HL-60/S4 treated with phorbol 12-myristate 13-acetate at 8.2 ng/mL for 4 days and 3 days (cell line): Measurements from ENCODE around the gene SH2D1B.

ENCODE experiments used
- in situ Hi-C: fragments of 300-500 bp; cut with MboI; formaldehyde crosslinking; loops from 2 replicates; pipeline ENCODE4 v1.15.0; 2022; ENCODE audit warnings: low sequenced_read_pairs

SH2D1B gene

DNA sequence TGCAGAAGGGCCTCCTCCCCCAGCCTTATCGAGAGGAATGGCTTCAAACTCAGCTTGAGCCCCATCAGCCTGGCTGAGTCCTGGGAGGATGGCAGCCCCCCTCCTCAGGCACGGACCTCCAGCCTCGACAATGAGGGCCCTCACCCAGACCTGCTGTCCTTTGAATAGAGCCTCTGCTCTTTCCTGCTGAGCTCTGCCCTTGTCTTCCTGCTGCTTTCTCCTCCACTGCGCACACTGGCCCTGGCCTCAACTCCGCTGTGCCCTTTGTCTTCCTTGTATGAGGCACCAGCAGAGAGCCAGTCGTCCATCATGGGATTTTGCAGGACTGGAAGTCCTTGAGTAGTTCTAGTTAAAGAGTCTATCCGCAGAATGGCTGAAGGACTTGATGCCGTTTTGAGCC, 28.4 kb downstream of the SH2D1B start:
- in situ Hi-C loops = no loop called here

DNA sequence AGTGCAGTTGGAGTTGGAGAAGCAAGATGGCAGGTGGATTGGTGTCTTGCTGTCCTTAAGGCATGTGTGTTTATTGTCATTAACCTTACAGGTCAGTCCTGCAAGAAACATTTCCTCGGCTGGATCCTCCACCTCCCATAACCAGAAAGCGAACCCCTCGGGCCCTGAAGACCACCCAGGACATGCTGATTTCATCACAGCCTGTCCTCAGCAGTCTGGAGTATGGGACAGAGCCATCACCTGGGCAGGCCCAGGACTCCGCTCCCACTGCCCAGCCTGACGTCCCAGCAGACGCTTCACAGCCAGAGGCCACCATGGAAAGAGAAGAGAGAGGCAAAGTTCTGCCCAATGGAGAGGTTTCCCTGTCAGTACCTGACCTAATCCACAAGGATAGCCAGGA, 28.8 kb downstream of the SH2D1B start:
- in situ Hi-C loops = no loop called here

DNA sequence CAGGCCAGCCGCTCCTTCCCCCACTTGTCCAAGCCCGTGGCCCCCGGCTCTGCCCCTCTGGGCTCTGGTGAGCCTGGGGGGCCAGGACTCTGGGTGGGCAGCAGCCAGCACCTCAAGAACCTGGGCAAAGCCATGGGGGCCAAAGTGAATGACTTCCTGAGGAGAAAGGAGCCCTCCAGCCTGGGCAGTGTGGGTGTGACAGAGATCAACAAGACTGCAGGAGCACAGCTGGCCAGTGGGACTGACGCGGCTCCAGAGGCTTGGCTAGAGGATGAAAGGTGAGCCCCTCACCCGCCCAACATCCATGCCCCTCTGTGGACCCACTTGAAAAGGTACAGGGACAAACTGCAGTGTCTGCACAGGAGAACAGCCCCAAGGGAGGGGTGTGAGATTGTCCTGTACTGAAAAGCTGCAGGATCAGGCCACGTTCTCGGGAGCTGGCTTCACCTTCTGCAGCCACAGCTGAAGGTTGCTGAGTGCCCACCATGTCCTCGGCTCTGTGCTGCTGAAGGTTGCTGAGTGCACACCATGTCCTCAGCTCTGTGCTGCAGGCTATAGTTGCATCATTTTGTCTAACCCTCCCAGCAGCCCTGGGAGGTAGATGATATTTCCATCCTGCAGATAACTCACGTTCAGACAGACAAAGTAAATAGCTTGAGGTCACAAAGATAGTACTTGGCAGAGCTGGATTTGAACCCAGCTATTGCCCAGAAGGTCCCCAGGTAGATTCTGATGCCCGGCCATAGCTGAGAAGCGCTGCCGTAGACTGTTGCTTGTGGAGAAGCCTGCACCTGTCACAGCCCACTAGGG, 29.8 kb downstream of the SH2D1B start:
- in situ Hi-C loops = no loop called here

DNA sequence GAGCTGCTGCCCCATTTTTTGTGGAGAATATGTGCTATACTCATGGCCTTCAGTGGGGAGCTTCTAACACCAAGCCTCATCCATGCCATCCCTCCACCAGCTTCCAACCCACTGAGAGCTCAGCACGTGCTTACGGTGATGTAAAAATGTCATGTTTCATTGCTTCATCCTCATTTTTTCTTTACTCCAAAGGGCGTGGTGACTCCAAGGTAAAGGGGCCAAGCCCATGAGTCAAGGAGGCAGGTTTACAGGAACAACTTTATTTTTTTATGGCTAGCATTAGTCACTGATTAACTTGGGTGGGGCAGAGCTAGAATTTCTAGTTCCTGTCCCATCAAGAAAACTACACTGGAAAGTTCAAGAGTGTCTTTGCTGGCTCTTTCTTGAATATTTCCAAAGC, 30.6 kb downstream of the SH2D1B start, which contains the start of gene C1orf226:
C1orf226 (plus strand) TSS at position 346 of the 400 bp plus-strand sequence. CDS start 174 bp downstream, outside the sequence.
- in situ Hi-C loops = no loop called here

DNA sequence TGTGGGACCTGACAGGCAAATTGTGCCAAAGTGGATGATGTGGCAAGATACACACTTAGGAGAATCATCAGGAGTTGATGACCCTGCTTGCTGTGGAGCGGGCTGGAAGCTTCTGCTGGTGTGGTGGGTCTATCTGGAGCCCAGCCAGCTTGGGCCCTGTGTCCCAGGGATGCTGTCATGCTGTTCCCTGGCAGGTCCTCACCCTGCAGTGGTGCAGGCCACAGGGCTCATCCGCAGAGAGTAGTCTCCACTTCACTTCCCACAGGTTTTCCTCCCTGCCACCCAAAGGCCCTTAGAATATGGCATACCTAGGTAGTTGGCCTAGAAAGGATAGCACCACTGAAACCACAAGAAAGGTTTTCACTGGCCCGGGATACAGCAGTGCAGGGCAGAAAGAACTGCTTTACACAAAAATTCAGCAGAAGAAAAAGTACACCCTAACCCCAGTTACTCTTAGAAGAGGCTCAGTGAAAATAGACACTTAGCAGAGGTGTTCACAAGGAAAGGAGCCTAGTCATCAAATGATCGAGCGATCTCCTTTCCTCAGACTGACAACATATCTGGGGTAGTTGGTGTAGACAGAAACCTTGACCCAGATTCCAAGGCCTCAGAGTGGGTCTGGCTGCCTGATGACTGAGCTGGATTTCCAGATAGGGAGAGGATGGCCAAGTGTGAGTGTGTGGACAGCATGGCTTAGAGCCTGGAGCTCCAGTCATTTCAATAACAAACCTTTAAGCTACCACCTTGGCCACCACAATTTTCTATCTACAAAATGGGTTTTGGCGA, 31.7 kb downstream of the SH2D1B start:
- in situ Hi-C loops = no loop called here

DNA sequence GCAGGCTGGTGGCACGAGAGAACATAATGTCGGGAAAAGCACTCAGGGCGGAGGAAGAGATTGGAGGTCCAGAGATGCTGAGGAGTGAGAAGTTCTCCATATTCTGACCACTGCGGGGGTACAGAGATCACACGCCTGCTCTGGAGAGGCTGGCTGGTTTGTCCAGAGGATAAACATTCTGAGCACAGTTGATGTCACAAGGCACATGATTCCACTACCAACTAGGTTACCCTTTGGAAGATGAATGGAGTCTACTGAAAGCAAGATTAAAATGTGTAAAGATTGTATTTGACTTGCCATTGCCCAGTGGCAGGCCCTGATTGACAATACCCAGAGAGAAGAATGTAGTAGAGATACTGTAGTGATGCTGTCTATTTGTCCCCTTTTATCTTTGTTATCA, 35.2 kb downstream of the SH2D1B start, which contains the start of gene SPATA46:
SPATA46 (minus strand) TSS at position 164 of the 400 bp plus-strand sequence; CDS start at position 100, 64 bp downstream.
- in situ Hi-C loops = no loop called here

DNA sequence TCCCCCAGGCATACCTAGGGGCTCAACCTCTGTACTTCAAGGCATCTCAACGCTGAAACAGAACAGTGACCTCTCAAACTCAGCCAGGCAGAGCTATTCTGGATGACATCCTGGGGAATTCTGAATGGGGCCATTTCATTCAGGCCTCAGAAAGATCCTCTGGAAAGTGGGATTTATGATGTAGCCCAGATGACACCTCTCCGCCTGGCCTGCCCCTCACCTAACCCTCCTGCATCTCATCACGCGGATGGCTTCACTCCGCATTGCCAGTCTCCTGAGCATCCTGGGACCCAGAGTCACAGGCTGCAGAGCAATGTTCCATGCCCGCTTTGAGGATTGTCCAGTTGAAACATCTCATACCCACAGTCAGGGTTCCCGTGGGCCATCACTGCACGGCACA, 36.5 kb downstream of the SH2D1B start:
- in situ Hi-C loops = no loop called here

DNA sequence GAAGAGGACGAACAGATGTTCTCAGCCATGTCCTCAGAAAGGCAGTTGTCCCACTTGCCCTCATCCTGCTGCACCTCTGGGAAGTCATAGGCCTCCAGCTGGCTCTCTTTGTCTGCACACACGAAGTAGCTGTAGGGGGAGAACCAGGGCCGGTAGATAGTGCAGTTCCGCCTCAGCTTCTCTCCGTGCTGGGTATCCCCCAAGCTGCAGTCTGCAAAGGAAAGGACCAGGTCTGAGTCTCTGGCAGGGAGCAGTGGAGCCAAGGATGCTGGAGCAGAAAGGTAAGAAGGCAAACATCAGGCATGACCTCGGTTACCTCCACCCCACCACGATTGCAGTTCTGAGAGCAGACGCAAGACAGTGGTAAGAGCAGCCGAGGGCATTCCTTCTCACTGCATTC, 37.5 kb downstream of the SH2D1B start:
- in situ Hi-C loops = no loop called here

DNA sequence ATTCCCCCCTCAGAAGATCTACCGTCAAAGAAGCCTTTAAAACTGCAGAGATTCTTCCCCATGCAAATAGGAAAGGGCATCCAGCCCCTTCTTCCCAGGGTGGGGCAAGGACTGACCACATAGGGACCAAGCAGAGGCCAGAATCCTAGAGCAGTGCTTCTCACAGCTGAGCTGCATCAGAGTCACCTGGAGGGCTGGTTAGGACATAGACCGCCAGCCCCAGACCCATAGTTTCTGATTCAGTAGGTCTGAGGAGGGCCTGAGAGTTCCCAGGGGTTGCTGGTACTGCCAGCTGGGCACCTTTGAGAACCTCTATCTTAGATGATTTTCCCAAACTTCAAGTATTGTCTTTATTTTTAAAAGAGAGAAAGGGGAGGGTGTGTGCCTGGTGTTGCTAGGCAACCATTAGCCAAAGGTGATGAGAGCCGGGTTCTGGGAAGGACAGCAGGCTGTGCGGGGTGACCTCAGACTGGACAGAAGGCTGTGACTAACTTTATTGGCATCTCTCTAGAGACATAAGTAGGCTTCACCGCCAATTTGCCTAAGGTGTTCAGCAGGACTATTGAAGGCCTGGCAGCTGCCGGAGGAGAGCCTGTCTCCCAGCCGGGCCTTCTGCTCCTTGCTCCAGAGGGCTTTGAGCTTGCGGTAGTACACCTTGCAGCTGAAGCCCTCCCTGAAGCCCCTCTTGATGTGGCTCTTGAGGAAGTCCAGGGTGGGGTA, 38.2 kb downstream of the SH2D1B start:
- in situ Hi-C loops = no loop called here

DNA sequence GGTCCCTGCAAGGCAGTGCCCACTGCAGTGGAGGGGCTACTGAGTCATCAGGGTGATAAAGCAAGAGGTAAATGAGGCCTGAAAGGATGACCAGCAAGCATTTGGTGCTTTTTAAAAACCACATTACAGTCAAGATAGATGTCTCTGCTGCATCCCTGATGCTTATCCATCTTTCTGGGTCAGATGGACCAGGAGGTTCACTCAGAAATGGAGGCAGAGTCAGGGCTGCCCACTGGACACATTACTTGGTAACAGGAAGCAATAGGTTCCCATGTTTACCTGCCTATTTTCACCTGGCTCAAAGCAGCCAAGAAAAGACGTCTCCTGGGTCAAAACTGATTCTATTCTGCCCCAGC, 38.9 kb downstream of the SH2D1B start:
- in situ Hi-C loops = no loop called here

DNA sequence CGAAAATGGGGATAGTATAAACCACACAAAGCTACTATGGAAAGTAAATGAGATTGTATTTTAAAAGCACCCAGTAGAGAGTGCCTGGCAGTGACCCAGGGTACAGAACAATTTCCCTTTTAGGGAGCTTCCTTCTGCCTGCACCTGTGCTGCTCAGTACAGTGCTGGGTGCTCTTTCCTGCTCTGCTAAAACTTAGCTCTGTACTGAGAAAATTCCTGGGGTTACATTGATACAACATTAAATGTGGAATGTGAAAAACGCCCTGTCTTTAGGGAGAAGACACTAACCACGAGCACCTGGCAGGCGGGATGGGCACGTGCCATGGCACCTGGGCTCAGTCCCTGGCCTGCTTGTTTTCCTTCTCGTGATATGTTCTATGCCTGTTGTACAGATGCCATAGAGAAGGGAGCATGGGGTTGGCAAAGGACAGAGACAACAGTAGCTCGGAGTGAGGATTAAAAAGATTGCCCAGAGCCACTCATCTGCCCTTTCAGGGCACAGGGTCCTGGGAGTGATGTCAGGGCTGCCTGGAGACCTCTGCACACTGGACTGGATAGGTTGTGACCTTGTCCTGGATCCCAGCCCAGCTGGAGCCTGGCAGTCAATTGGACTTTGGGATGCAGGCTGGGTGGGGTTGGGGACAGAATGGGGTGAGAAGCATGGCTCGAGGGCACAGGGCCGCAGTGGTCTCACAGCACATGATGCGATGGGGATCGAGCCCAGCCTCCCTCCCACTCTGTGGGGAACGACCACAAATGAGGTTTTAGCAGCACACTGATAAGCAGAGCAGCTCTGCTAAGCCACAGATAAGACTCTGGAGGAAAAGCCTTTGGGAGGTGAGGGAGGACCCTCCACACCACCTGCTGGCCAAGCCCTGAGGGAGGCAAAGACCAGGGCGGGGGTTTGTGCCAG, 39.5 kb downstream of the SH2D1B start:
- in situ Hi-C loops = no loop called here

DNA sequence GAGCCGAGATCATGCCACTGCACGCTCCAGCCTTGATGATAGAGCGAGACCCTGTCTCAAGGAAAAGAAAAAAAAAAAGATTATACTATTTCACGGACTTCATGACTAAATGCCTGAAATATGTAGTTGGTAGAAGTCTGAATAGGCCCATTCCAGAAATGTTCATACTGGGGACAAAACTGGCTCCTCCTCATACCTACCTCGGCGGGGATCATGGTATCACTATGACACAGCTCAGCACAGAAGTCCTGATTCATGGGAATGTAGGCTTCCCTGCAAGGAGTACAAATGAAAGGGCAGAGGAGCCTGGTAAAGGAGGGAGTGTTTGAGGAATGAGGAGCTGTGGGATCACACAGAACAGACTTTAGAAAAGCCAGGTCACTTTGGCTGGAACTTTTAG, 40.3 kb downstream of the SH2D1B start:
- in situ Hi-C loops = no loop called here

DNA sequence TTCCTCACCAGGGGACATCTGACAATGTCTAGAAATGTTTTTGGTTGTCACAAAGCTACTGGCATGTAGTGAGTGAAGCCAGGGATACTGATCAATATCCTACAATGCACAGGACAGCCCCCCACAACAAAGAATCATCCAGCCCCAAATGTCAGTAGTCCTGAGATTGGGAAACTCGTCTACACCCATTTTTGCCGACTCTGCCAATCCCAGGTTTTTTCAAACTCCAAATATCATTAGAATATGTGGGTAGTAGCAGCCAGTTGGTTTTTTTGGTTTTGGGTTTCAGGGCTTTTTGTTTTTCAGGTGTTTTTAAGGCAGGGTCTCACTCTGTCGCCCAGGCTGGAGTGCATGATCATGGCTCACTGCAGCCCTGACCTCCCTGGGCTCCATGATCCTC, 41.2 kb downstream of the SH2D1B start:
- in situ Hi-C loops = no loop called here

DNA sequence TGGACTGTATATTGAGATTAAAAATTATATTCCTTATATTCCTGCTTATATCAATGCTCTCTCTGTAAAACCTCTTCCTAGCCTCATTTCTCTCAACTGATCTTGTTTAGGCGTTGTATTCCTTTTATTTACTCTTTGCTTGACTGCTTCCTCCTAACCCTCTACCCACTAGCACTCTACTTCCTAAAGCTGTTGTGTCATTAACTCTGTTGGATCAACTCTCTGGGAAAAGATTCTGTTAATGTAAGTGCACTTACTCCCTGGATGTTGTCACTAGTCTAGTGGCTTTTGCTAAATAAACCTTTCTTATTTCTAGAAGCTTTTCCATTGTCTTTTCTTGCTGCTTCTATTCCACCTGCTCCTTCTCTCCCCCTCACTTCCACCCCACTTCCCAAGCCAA, 41.8 kb downstream of the SH2D1B start:
- in situ Hi-C loops = no loop called here

DNA sequence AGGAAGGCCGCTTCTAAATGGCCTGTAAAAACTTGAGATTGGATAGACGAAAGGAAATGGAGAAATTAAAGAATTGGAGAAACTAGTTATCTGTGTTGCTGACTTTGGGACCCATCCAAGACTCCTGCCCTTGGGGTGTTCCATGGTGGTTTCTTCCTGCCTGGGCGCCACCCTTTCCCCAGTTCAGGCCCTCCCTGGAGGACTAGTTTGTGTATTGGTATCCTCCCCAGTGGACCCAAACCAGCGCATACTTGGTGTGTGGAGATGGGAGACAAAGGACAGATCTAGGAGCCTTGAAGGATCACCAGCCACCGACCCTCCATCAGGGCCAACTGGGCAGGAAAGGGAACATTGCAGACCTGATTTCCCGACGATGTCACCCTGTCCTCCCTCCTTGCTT, 42.4 kb downstream of the SH2D1B start:
- in situ Hi-C loops = no loop called here

DNA sequence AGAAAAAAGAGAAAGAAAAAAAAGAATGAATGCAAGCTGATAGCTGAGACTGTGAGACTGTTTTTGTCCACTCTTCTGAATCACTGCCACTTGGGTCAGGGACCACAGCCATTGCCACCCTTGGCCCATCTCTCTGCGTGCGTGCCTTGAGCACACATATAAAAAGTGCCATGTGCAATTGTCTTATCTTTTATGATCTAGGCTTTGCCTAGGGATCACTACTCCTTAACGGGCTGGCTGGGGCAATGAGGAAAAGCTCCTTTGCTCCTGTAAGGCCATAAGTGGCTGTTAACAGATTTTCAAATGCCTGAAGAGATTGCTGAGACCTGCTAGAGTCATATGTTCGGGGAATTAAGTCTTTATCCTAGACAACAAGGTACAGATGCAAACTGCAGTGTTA, 43.5 kb downstream of the SH2D1B start:
- in situ Hi-C loops = no loop called here

DNA sequence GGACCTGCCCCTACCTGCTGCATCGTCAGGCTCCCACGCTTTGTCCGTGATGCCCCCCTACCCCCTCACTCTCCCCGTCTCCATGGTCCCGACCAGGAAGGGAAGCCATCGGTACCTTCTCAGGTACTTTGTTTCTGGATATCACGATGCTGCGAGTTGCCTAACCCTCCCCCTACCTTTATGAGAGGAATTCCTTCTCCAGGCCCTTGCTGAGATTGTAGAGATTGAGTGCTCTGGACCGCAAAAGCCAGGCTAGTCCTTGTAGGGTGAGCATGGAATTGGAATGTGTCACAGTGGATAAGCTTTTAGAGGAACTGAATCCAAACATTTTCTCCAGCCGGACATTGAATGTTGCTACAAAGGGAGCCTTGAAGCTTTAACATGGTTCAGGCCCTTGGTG, 44.2 kb downstream of the SH2D1B start:
- in situ Hi-C loops = no loop called here

DNA sequence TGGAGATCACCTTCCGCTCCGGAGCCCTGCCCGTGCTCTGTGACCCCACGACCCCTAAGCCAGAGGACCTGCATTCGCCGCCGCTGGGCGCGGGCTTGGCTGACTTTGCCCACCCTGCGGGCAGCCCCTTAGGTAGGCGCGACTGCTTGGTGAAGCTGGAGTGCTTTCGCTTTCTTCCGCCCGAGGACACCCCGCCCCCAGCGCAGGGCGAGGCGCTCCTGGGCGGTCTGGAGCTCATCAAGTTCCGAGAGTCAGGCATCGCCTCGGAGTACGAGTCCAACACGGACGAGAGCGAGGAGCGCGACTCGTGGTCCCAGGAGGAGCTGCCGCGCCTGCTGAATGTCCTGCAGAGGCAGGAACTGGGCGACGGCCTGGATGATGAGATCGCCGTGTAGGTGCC, 44.9 kb downstream of the SH2D1B start:
- in situ Hi-C loops = no loop called here

DNA sequence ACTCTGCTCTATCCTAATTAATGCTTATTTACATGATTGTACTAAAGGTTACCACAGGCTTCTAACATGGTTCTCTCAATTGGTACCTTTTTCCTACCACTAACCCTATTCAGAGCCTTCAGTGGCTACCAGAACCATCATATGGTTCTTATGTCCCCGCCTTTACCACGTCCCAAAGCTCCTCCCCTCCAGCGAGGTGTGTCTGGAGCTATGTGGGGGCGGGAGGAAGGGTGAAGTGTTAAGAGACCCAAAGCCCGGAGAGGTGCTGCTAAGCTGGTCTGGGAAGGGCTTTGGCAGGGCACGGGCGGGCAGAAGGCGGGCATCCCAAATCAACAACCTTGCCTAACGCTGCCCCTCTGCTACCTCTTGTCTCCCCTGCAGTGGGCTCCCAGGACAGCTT, 45.3 kb downstream of the SH2D1B start:
- in situ Hi-C loops = no loop called here

DNA sequence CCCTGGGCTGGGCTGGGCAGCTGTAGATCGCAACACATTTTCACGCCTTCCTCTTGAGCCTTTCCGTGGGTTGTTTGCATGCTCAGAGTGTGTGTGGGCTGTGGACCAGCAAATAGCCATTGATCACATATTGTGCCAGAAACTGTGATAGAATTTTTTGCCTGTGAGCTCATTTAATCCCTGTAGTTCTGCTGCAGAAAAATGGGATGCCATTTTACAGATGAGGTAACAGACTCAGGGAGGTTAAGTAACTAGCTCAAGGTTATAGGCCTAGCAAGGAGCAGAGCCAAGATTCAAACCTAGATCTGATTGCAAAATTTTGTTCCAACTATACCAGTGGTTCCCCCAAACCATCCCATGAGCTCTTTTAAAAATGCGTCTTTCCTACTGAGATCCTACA, 45.8 kb downstream of the SH2D1B start:
- in situ Hi-C loops = no loop called here
